ENCODE measurements around the gene ANKRD61.

ANKRD61 gene

GRCh38 chr7:6012355-6013104 is 18.6 kb upstream of the ANKRD61 start:
- no peak for TF ChIP-seq CTCF (IDR thresholded peaks at IDR 0.05; ENCODE audit: extremely low read depth, missing control alignments)
- no peak for DNase-seq (ENCODE audit: low spot score)

GRCh38 chr7:6015917-6016652 is 15.1 kb upstream of the ANKRD61 start:
- no peak for DNase-seq (ENCODE audit: low spot score)
- no peak for TF ChIP-seq CTCF (IDR thresholded peaks at IDR 0.05; ENCODE audit: extremely low read depth, missing control alignments)

DNA sequence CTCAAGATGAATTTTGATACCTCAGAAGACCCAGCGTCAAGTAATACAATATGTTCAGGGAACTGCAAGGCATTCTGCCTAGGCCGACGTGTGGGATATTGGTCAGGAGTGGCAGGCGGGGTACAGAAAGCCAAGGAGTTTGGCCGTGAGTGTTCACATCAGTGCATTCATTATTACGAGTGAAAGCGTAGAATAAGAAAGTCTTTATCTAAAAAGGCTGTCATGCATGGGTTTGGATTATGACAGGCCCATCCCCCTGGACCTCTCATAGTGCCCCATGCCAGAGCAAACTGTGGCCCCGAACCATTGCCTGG is 14.6 kb upstream of the ANKRD61 start:
- no peak for DNase-seq (ENCODE audit: low spot score)

DNA sequence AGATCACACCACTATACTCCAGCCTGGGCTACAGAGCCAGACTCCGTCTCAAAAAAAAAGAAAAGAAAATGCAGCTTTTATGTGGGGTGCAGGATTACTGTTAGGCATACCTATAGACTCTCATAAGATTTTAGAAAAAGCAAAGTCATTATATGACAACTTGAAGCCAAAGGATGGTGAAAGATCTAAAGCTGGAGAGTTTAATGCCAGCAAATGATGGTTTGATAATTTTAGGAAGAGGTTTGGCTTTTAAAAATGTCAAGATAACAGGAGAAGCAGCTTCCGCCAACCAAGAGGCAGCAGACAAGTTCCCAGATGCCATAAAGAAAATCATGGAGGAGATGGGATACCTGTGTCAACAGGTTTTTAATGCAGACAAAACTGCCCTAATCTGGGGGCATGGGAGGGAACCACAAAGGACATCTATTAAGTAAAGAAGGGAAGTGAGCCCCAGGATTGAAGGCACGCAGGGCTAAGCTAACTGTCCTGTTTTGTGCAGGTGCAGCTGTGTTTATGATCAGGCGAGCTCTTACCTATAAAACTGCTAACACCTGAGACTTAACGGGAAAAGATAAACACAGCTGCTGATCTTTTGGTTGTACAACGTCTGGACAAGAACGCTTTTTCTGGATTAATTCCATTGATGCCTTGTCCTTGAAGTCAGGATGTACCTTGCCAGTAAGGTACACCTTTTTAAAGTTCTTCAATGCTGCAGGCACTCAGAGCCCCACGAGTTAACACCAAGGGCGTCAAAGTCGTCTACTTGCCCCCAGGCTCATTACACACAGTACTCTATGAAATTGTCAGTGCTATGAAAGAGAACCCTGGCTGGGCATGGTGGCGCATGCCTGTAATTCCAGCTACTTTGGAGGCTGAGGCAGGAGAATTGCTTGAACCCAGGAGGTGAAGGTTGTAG is 10.5 kb upstream of the ANKRD61 start:
- DNase-seq (ENCODE audit: low spot score): no peak
- TF ChIP-seq CTCF (IDR thresholded peaks at IDR 0.05; ENCODE audit: extremely low read depth, missing control alignments): no peak

More for the DNA sequence above, 14.6 kb upstream of the ANKRD61 start:
- TF ChIP-seq CTCF (IDR thresholded peaks at IDR 0.05; ENCODE audit: extremely low read depth, missing control alignments): no peak

GRCh38 chr7:6022707-6023106 is 8.5 kb upstream of the ANKRD61 start:
- TF ChIP-seq CTCF (IDR thresholded peaks at IDR 0.05; ENCODE audit: extremely low read depth, missing control alignments): no peak
- DNase-seq (ENCODE audit: low spot score): no peak

DNA sequence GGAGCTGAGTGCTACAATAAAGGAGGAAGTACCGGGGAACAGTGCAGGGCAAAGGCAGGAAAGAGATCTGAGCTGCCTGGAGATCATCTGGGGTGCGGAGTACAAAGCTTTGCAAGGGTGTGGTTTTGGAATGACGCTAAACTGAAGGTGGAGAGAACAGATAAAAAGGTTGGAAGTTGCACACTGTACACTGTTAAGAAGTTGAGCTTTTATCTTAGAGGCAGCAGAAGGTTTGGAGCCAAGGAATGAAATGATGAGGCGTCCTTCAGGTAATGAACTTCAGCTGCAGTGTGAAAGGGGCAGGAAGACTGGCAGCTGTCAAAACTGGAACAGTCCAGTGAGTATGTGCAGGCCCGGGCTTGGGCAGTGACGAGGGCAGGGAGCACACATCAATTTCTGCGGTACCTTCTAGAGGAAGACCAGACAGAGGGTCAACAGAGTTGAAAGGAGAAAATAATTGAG is 7.2 kb upstream of the ANKRD61 start:
- DNase-seq (ENCODE audit: low spot score): no peak
- TF ChIP-seq CTCF (IDR thresholded peaks at IDR 0.05; ENCODE audit: extremely low read depth, missing control alignments): no peak
